ENCODE results near the gene CPPED1. TPM values are rescaled to one million over a fixed set of nuclear protein-coding genes. Genes with fewer than 3 reads are reported as not detected.

CPPED1 gene
- 11.0 and 14.4 TPM in 2 replicates for total RNA-seq

GRCh38 chr16:12803203-12804093, at the start of gene CPPED1:
Gene CPPED1, minus strand, starts transcription at chr16:12803887. Its CDS starts 111 bp downstream, at chr16:12803776.

Other genes with a start within 250 kb of the CPPED1 start
- not detected in 2 replicates for gene SHISA9, start 97.7 kb upstream of the CPPED1 start, total RNA-seq